ENCODE results near the gene KAT2B. TPM values are rescaled to one million over a fixed set of nuclear protein-coding genes. Genes with fewer than 3 reads are reported as not detected.

Gene KAT2B
- total RNA-seq, 2 experiments from 2014 or later = 36.1 to 39.6 TPM

GRCh38 chr3:20057612-20058180 lies 17.4 kb downstream of the KAT2B start:
- POLR2A ChIA-PET = interaction anchor here (0.7 to 2.7 kb wide), 4 partner anchors 14 to 129 kb away, joined by 3 to 16 read pairs (median 4); partner anchors contain the start of genes KAT2B and SGO1
- CTCF ChIA-PET = interaction anchor here (1.2 to 2.3 kb wide), 2 partner anchors 16 to 22 kb away, joined by 4 to 7 read pairs; no protein-coding TSS in a partner anchor

GRCh38 chr3:20059929-20060328 lies 19.7 kb downstream of the KAT2B start:
- ChIA-PET CTCF (no interaction called here), POLR2A (no interaction called here)

- ChIA-PET CTCF (no interaction called here), POLR2A (no interaction called here)
Observed at GRCh38 chr3:20060974-20061685, 20.9 kb downstream of the KAT2B start.

- POLR2A ChIA-PET = no interaction called here
Observed at GRCh38 chr3:20062996-20063395, 22.8 kb downstream of the KAT2B start.

GRCh38 chr3:20064387-20064786 lies 24.1 kb downstream of the KAT2B start:
- POLR2A ChIA-PET = no interaction called here
- CTCF ChIA-PET = no interaction called here

More at GRCh38 chr3:20062996-20063395, 22.8 kb downstream of the KAT2B start:
- CTCF ChIA-PET = no interaction called here

GRCh38 chr3:20064796-20065564 lies 24.7 kb downstream of the KAT2B start:
- POLR2A ChIA-PET = no interaction called here
- CTCF ChIA-PET = no interaction called here

GRCh38 chr3:20066079-20066478 lies 25.8 kb downstream of the KAT2B start:
- CTCF ChIA-PET = no interaction called here

GRCh38 chr3:20066850-20067617 lies 26.8 kb downstream of the KAT2B start:
- ChIA-PET POLR2A (no interaction called here), CTCF (no interaction called here)

More at GRCh38 chr3:20066079-20066478, 25.8 kb downstream of the KAT2B start:
- POLR2A ChIA-PET = no interaction called here

- ChIA-PET CTCF (no interaction called here), POLR2A (interaction anchor here (0.6 kb wide), 1 partner anchor 78 kb away, joined by 3 read pairs; no protein-coding TSS in a partner anchor)
Observed at GRCh38 chr3:20068512-20069177, 28.4 kb downstream of the KAT2B start.

GRCh38 chr3:20069178-20069532 lies 28.9 kb downstream of the KAT2B start:
- ChIA-PET CTCF (no interaction called here), POLR2A (no interaction called here)

GRCh38 chr3:20071175-20071574 lies 30.9 kb downstream of the KAT2B start:
- POLR2A ChIA-PET = no interaction called here
- CTCF ChIA-PET = no interaction called here

GRCh38 chr3:20072422-20072821 lies 32.2 kb downstream of the KAT2B start:
- POLR2A ChIA-PET = no interaction called here
- CTCF ChIA-PET = no interaction called here

- ChIA-PET POLR2A (no interaction called here), CTCF (no interaction called here)
Observed at GRCh38 chr3:20073068-20073467, 32.8 kb downstream of the KAT2B start.

GRCh38 chr3:20073683-20074082 lies 33.4 kb downstream of the KAT2B start:
- CTCF ChIA-PET = no interaction called here

GRCh38 chr3:20074226-20075063 lies 34.2 kb downstream of the KAT2B start:
- POLR2A ChIA-PET = no interaction called here
- CTCF ChIA-PET = no interaction called here

More at GRCh38 chr3:20073683-20074082, 33.4 kb downstream of the KAT2B start:
- POLR2A ChIA-PET = no interaction called here

- ChIA-PET POLR2A (no interaction called here), CTCF (no interaction called here)
Observed at GRCh38 chr3:20075197-20075596, 35.0 kb downstream of the KAT2B start.

- ChIA-PET CTCF (interaction anchor here (1.4 kb wide), 1 partner anchor 25 kb away, joined by 3 read pairs; no protein-coding TSS in a partner anchor), POLR2A (no interaction called here)
Observed at GRCh38 chr3:20076296-20076997, 36.2 kb downstream of the KAT2B start.

- ChIA-PET POLR2A (no interaction called here), CTCF (interaction anchor here (1.4 kb wide), 1 partner anchor 26 kb away, joined by 3 read pairs; no protein-coding TSS in a partner anchor)
Observed at GRCh38 chr3:20077068-20077467, 36.8 kb downstream of the KAT2B start.
